Measurements from ENCODE around the gene MANEAL.
A peak's percentile ranks its signal among the peaks of the same experiment; 100 is the strongest.

Gene MANEAL

GRCh38 chr1:37776946-37777516, 16.6 kb upstream of the MANEAL start:
- DNase-seq (ENCODE audit: extremely low spot score, insufficient read length, low read depth), result no peak
- no peak for FAIRE-seq

- FAIRE-seq (no peak), DNase-seq (ENCODE audit: extremely low spot score, insufficient read length, low read depth) (no peak)
Measured at GRCh38 chr1:37778654-37779053, 15.0 kb upstream of the MANEAL start.

DNA sequence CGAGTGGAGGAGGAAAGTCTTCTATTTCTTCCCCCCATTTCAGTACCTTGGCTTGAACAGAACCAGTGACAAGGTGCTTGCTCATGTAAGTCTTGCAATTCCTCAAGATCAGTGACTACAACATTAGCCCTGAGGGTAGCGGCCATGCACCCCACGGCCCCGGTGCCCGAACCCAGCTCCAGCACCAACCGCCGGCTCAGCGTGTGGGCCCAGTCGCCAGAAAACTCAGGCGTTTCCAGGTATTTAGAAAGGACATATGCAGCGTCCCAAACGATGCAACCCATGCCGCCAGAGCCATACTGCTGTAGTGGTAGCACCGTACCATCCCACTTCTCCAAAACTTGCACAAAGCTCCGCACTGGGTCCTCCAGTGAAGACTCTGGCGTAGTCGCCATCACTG, 11.2 kb upstream of the MANEAL start:
- no peak for DNase-seq (ENCODE audit: extremely low spot score, insufficient read length, low read depth)
- no peak for FAIRE-seq

DNA sequence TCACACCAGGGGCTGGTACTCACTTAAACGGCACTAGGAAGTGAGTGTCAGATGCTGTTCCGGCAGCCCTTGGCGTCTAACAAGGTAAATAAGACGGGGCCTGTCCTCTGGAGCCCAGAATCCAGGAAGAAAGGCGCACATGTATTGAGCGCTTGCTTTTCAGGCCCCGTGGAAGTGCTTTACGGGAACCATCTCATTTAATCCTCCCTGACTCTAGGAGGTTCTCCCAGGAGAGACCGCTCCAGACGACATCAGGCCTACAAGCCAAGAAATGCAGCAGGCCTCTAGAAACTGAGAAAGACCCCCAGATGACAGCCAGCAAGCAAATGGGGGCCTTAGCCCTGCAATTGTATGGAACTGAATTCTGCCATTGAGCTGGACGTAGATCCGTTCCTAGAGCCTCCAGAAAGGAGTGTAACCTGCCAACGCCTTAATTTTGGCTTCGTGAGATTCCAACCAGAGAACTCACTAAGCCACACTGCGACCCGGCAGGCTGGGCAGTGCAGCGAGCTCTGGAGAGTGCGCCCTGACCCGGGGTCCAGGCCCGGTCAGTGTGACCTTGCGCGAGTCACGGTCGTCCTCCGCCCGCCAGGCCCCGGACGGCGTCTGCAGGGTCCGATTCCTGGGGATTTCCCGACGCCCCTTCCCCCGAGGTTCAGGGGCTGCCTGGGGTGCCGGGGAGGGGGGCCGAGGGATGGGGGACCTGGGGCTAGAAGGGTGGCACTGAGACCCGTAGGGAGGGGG, 532 bp upstream of the MANEAL start:
- FAIRE-seq (no peak), DNase-seq (ENCODE audit: extremely low spot score, insufficient read length, low read depth) (no peak)

- no peak for DNase-seq (ENCODE audit: extremely low spot score, insufficient read length, low read depth)
- no peak for FAIRE-seq
Measured at GRCh38 chr1:37794372-37795339, 1.0 kb downstream of the MANEAL start.

DNA sequence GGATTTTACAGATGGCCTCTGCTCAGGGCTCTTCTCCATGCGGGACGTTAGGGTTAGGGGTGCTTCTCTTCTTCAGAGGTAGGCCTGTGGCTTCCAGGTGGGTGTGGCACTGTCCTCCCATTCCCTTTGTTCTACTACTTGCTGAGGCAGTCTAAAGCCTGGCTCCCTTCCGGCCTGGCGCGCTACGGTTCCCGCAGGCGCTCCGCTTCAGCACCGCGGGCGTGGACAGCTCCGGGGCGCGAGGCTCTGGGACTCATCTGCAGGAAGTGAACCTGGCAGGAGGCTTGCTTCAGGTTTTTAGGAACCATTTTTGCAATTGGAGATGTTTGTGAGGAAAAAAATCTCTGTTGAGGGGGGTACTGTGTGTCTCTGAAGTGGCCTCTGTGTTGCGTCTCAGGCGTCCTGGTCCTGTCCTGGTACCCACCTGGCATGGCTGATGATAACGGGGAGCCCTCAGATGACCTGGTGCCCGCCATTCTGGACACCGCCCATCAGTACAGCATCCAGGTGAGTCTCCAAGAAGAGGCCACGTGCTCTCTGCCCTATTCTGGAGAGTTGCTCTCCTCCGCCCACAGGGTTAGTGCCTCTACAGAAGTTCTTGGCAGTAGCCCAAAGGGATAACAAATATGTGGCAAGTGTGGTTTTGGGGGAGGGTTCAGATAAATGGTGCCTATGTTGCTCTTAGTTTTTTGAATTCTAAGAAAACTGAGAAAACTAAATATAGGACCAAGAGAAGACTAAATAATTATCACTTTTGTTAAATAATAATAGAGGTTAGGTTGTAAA, 1.9 kb downstream of the MANEAL start:
- DNase-seq (ENCODE audit: extremely low spot score, insufficient read length, low read depth) (no peak), FAIRE-seq (no peak)

GRCh38 chr1:37797750-37798345, 4.2 kb downstream of the MANEAL start:
- no peak for DNase-seq (ENCODE audit: extremely low spot score, insufficient read length, low read depth)
- no peak for FAIRE-seq

- FAIRE-seq (no peak), DNase-seq (ENCODE audit: extremely low spot score, insufficient read length, low read depth) (no peak)
Measured at GRCh38 chr1:37802439-37802838, 8.8 kb downstream of the MANEAL start.

DNA sequence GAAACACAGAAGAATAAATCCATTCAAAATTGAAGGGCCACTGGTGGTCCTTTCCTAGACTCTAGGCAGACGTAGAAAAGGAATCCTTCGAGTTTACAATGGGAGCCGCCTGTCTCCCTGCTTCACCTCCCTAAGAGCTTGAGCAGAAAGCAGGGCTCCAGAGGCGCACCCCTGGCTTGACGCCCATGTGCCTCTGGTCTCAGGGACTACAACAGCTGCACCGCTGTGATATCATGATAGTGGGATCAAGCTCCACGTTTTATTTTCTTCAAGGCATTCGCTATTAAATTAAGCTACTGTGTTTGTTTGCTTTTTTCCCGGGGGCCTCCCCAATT, 13.5 kb downstream of the MANEAL start:
- no peak for FAIRE-seq

GRCh38 chr1:37807555-37808368, 14.1 kb downstream of the MANEAL start, which contains the start of the genes C1orf122 and YRDC:
Gene C1orf122, plus strand, starts transcription at chr1:37807790. Its CDS starts 615 bp downstream, at chr1:37808405.
Gene YRDC, minus strand, starts transcription at chr1:37808208. Its CDS starts 28 bp downstream, at chr1:37808180.
- FAIRE-seq, result peak; percentile 94

More for the DNA sequence above, 13.5 kb downstream of the MANEAL start:
- no peak for DNase-seq (ENCODE audit: extremely low spot score, insufficient read length, low read depth)

DNA sequence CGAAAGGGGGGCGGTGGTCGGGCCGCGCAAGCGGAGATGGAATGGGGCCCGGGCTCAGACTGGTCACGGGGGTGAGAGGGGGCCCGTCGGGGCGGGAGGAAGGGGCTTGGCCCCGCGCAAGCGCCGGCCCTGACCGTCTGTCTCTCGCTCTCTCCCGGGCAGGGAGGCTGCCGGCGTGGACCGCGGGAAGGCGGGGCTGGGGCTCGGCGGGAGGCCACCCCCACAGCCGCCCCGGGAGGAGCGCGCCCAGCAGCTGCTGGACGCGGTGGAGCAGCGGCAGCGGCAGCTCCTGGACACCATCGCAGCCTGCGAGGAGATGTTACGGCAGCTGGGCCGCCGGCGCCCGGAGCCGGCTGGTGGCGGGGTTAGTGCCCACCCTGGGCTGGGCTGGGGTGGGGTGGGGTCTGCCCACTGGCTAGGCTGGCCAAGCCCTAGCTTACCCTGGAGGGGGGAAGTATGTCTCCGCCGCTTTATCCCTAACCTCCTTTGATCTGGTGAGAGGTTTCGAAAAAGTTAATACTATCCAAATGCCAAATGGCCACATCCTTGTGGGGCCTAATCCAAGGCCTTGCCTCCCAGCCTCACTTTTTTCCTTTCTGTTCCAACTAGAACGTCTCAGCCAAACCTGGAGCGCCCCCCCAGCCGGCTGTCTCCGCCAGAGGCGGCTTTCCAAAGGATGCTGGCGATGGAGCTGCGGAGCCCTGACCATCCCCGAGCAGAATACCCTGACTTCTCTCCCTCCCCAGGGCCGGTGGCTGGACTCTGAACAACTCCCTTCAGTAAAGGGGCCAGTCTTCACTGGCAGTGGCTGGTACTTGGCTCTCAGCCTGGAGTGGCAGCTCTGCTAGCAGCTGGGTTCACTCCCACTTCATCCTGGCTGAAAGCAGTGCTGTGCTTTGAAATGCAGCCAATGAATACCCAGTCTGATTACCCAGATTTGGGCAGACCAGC, 15.0 kb downstream of the MANEAL start:
- no peak for FAIRE-seq
- no peak for DNase-seq (ENCODE audit: extremely low spot score, insufficient read length, low read depth)

More at GRCh38 chr1:37807555-37808368, 14.1 kb downstream of the MANEAL start, which contains the start of the genes C1orf122 and YRDC:
- peak; percentile 100 for DNase-seq (ENCODE audit: extremely low spot score, insufficient read length, low read depth)

DNA sequence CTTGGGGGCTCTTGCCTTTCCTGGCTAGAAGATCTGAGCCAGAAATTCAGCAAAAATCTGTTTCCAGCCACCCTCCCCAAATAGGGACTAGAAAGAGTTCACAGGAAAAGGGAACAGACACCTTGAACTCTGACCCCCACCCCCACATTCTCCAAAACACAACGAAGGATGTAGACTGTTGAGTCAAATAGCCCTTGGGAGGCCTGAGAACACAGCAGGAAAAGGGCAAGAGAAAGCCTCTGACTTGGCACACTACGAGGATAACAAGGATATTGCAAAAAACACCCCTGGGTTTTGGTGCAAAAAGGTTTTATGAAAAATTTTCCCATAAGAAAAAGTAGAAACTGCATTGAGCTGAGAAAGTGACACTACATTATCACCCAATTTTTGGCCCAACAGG, 16.3 kb downstream of the MANEAL start:
- FAIRE-seq, result no peak

DNA sequence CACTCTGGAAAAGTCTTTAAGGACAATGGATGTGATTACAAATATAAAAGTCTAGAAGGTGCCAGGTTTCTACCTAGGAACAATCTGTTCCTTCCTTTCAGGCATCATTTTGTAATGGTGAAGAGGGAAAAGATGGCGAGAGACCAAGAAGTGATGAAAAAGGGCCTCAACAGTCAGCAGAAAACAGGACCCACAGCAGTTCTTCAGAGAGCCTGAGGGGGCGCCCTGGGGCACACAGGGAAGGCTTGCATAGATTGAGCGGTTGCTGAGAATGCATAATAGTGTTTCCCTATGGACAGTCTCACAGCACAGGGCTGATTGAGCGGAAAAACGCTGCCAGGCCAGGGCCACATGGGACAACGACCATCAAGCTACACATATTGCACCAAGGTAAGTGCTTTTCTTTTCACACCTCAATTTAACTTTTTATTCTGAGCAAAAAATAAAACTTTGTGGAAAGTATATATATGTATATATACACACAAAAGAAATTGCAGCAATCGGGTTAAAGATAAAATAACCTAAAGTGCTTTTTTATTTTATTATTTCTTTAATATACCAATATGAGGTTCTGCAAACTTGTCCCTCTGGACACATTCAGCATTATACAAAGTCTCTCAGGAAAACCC, 17.5 kb downstream of the MANEAL start:
- FAIRE-seq (peak; percentile 90), DNase-seq (ENCODE audit: extremely low spot score, insufficient read length, low read depth) (no peak)

More for the DNA sequence above, 16.3 kb downstream of the MANEAL start:
- DNase-seq (ENCODE audit: extremely low spot score, insufficient read length, low read depth), result no peak

DNA sequence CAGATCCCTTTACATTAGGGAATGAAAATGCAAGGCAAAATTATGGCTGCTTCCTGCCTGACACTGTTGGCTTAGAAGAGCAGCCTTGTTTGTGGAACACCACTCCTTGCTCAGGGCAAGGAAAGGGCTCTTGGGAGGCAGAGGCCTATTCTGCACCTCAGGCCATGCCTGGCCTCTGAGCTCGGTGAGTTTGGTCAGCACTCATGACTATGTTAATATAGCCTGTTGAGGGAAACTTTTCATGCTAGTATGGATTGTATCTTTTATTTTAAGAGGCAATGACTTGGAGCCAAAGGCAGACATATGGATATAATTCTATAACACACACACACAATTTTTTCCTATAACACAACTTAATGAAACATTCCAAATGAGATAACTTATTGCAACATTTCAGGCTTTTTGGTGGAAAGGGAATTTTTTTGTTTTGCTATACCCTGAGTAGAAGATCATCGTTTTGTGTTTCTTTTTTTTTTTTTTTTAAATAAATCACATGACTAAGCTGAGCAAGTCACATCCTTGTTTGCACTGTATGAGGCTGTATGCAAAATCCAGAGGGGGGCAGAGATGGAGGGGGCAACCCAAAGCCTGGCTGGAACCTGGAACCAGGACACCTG, 20.0 kb downstream of the MANEAL start:
- DNase-seq (ENCODE audit: extremely low spot score, insufficient read length, low read depth) (no peak), FAIRE-seq (no peak)

- FAIRE-seq (no peak), DNase-seq (ENCODE audit: extremely low spot score, insufficient read length, low read depth) (no peak)
Measured at GRCh38 chr1:37814252-37814651, 20.6 kb downstream of the MANEAL start.

GRCh38 chr1:37817481-37817880, 23.8 kb downstream of the MANEAL start:
- FAIRE-seq (no peak), DNase-seq (ENCODE audit: extremely low spot score, insufficient read length, low read depth) (no peak)

GRCh38 chr1:37821481-37821880, 27.8 kb downstream of the MANEAL start:
- DNase-seq (ENCODE audit: extremely low spot score, insufficient read length, low read depth) (no peak), FAIRE-seq (no peak)
